Neural progenitor cell (in vitro differentiated cells): Measurements from ENCODE around the gene PYGB. TPM values are rescaled to one million over a fixed set of nuclear protein-coding genes. Genes with fewer than 3 reads are reported as not detected.
A peak's percentile ranks its signal among the peaks of the same experiment; 100 is the strongest.
"Not testable (repeated sequence)": the region's sequence is repeated elsewhere in the genome, so short reads cannot be mapped to it uniquely, and the experiment has no call there.

ENCODE experiments used
- DNase-seq: peaks from one replicate; pipeline ENCODE4 v3.0.0-alpha.2; 2016; ENCODE audit warnings: low spot score
- H2AFZ ChIP-seq: fragments of 200-600 bp; sonication (generic); replicated peaks from 2 replicates; pipeline ENCODE4 v1.6.1; 2016; ENCODE audit warnings: antibody characterized with exemption
- H3F3A ChIP-seq: fragments of 200-600 bp; sonication (generic); 2 replicates; pipeline ENCODE4 v1.6.1; 2016; ENCODE audit warnings: antibody characterized with exemption, low read depth
- H3K27ac ChIP-seq: fragments of 200-600 bp; sonication (generic); 2 replicates; pipeline ENCODE4 v1.5.1; 2016; ENCODE audit warnings: mild to moderate bottlenecking
- H3K27me3 ChIP-seq: fragments of 200-600 bp; sonication (generic); 2 replicates; pipeline ENCODE4 v1.6.1; 2016; ENCODE audit warnings: mild to moderate bottlenecking, moderate library complexity
- H3K36me3 ChIP-seq: fragments of 200-600 bp; sonication (generic); 2 replicates; pipeline ENCODE4 v1.5.1; 2016
- H3K4me1 ChIP-seq: fragments of 200-600 bp; sonication (generic); 2 replicates; pipeline ENCODE4 v1.6.1; 2016; ENCODE audit warnings: mixed run types
- H3K4me2 ChIP-seq: fragments of 200-600 bp; sonication (generic); 2 replicates; pipeline ENCODE4 v1.6.1; 2016
- H3K4me3 ChIP-seq: fragments of 200-600 bp; sonication (generic); 2 replicates; pipeline ENCODE4 v1.5.1; 2016
- H3K79me2 ChIP-seq: fragments of 200-600 bp; sonication (generic); 2 replicates; pipeline ENCODE4 v1.6.1; 2016; ENCODE audit warnings: low read depth
- H3K9ac ChIP-seq: fragments of 200-600 bp; sonication (generic); 2 replicates; pipeline ENCODE4 v1.6.1; 2016
- H3K9me3 ChIP-seq: fragments of 200-600 bp; sonication (generic); 2 replicates; pipeline ENCODE4 v1.5.1; 2016; ENCODE audit warnings: low read depth
- H4K20me1 ChIP-seq: fragments of 200-600 bp; sonication (generic); 2 replicates; pipeline ENCODE4 v1.6.1; 2016; ENCODE audit warnings: low read depth
- H3K27ac Mint-ChIP-seq: 3 replicates; pipeline ENCODE4 v1.8.0; 2021; ENCODE audit warnings: mixed read lengths
- H3K27me3 Mint-ChIP-seq: 2 replicates; pipeline ENCODE4 v1.8.0; 2022; ENCODE audit warnings: low read depth, mild to moderate bottlenecking, inconsistent platforms, moderate library complexity, mixed read lengths; ENCODE audit not compliant: insufficient read depth
- H3K36me3 Mint-ChIP-seq: 3 replicates; pipeline ENCODE4 v1.8.0; 2021; ENCODE audit warnings: mixed read lengths
- H3K4me1 Mint-ChIP-seq: 3 replicates; pipeline ENCODE4 v1.8.0; 2021; ENCODE audit warnings: mixed read lengths
- H3K4me3 Mint-ChIP-seq: 3 replicates; pipeline ENCODE4 v1.8.0; 2021; ENCODE audit warnings: mild to moderate bottlenecking, moderate library complexity, mixed read lengths
- H3K9me3 Mint-ChIP-seq: 3 replicates; pipeline ENCODE4 v1.8.0; 2020; ENCODE audit warnings: mixed read lengths
- EZH2 ChIP-seq: fragments of 200-600 bp; sonication (generic); IDR thresholded peaks from 2 replicates; pipeline ENCODE4 v1.6.1; 2017; ENCODE audit warnings: antibody characterized with exemption, mild to moderate bottlenecking, moderate library complexity
- EZH2phosphoT487 ChIP-seq: fragments of 200-600 bp; sonication (generic); IDR thresholded peaks from 2 replicates; pipeline ENCODE4 v1.6.1; 2017; ENCODE audit warnings: antibody characterized with exemption
- total RNA-seq: library from RNA; depleted of rRNA; stranded (reverse); fragments of >200 nt; gene quantifications from 2 replicates; pipeline ENCODE4 v1.2.3, GENCODE V29; 2015; ENCODE audit warnings: low replicate concordance
- TF ChIP-seq, protein P1 (sequence below): fragments of 200-600 bp; sonication (generic); IDR thresholded peaks from 2 replicates; pipeline ENCODE4 v1.5.1; 2017; ENCODE audit warnings: antibody characterized with exemption, mild to moderate bottlenecking

The PYGB gene
- total RNA-seq, 1 donor from 2014 or later: 40.9 TPM

DNA sequence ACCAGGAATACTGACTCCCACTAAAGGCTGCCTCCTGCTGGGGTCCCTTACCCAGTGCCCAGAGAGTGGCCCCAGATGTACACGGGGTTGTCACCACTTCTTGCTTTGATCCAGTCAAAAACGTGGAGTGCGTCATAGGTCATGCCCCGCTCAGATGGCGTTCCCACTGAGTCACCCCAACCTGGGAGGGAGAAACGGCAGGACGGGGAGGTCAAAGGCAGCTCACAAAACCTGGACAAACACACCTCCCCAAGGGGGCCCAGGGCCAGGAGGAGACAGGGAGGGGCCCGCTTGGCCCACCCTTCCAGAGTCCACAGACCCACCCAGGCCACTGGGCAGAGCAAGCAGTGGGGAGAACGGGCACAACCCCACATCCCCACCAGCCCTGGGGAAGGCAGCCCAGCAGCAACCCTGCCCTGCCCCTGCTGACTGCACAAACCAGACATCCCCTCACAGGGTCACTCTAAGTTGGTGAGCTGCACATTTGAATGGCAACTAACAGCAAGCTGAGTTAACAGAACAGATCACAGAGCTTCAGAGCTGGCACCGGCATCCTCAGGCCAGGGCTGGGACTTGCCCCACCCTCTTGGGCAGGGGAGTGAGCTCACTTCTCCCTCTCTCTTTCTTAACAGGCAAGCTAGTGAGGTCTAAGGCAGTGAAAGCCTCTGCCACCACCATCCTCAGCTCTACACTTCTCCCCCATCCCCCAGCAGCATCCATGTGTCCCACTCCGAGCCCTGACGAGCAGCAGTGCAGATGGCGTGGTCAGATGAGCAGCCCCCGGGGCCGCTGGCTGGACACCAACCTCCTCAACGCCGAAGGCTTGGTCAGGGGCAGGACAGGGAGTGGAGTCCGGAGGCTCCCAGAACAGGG is 61.7 kb downstream of the PYGB start:
- H3K4me3 Mint-ChIP-seq: no peak overlapping the region
- H3K36me3 Mint-ChIP-seq: peaks cover 10% of the 10 kb centered on the region
- Histone ChIP-seq H3F3A (no peaks in the 10 kb centered on the region), H3K27ac (no peak overlapping the region), H3K4me1 (no peaks in the 10 kb centered on the region), H3K36me3 (no peaks in the 10 kb centered on the region), H3K4me3 (no peak overlapping the region), H3K79me2 (no peaks in the 10 kb centered on the region), H3K9me3 (no peaks in the 10 kb centered on the region), H3K4me2 (no peak overlapping the region), H3K9ac (no peak overlapping the region), H3K27me3 (no peaks in the 10 kb centered on the region), H2AFZ (no peak overlapping the region), H4K20me1 (no peaks in the 10 kb centered on the region)
- peaks cover 2% of the 10 kb centered on the region for H3K27me3 Mint-ChIP-seq
- no peak for TF ChIP-seq EZH2
- TF ChIP-seq EZH2phosphoT487: no peak
- TF ChIP-seq, protein P1, sequence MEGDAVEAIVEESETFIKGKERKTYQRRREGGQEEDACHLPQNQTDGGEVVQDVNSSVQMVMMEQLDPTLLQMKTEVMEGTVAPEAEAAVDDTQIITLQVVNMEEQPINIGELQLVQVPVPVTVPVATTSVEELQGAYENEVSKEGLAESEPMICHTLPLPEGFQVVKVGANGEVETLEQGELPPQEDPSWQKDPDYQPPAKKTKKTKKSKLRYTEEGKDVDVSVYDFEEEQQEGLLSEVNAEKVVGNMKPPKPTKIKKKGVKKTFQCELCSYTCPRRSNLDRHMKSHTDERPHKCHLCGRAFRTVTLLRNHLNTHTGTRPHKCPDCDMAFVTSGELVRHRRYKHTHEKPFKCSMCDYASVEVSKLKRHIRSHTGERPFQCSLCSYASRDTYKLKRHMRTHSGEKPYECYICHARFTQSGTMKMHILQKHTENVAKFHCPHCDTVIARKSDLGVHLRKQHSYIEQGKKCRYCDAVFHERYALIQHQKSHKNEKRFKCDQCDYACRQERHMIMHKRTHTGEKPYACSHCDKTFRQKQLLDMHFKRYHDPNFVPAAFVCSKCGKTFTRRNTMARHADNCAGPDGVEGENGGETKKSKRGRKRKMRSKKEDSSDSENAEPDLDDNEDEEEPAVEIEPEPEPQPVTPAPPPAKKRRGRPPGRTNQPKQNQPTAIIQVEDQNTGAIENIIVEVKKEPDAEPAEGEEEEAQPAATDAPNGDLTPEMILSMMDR: no peak
- no peak for DNase-seq
- peaks cover 3% of the 10 kb centered on the region for H3K9me3 Mint-ChIP-seq
- H3K27ac Mint-ChIP-seq: no peak overlapping the region
- H3K4me1 Mint-ChIP-seq: peaks cover 9% of the 10 kb centered on the region

DNA sequence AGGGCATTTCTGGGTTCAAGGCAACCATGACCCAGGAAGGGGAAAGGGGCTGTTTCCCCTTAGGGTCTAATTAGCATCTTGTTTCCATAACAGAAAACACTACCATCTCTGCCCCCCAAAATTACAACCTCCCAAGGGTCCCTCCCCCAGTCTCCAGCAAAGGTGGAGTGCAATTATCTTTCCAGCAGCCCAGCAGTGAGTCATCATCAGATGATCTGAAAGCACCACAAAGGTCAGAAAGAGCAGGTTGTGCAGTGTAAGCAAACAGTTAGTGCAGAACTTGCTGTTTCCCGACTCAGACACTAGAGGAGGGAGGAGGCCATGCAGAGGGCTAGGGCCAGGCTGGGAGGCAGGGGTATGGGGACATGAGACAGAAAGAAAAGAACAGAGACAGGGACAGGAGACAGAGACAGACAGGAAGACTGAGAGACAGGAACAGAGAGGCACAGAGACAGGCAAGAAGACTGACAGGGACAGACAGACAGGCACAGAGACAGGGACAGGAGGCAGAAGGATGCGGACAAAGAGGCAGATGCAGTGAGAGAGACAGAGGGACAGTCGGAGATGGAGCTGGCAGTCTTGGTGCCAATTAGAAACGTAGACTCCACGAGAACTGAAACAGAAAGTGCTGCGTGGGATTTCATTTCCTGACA is 62.5 kb downstream of the PYGB start:
- H3K4me3 Mint-ChIP-seq: no peak overlapping the region
- peak; percentile 30 for DNase-seq
- Histone ChIP-seq H3K36me3 (no peaks in the 10 kb centered on the region), H3K27ac (no peak overlapping the region), H3F3A (no peaks in the 10 kb centered on the region), H3K9me3 (no peaks in the 10 kb centered on the region), H3K4me2 (no peak overlapping the region), H3K27me3 (no peaks in the 10 kb centered on the region), H2AFZ (no peak overlapping the region), H4K20me1 (no peaks in the 10 kb centered on the region), H3K79me2 (no peaks in the 10 kb centered on the region), H3K4me3 (no peak overlapping the region), H3K4me1 (no peaks in the 10 kb centered on the region), H3K9ac (no peak overlapping the region)
- TF ChIP-seq, protein P1: peak; percentile 24
- no peak for TF ChIP-seq EZH2phosphoT487
- H3K4me1 Mint-ChIP-seq: peaks cover 9% of the 10 kb centered on the region
- peaks cover 3% of the 10 kb centered on the region for H3K9me3 Mint-ChIP-seq
- peaks cover 12% of the 10 kb centered on the region for H3K36me3 Mint-ChIP-seq
- H3K27ac Mint-ChIP-seq: peak overlapping the region; percentile 33
- peaks cover 4% of the 10 kb centered on the region for H3K27me3 Mint-ChIP-seq

DNA sequence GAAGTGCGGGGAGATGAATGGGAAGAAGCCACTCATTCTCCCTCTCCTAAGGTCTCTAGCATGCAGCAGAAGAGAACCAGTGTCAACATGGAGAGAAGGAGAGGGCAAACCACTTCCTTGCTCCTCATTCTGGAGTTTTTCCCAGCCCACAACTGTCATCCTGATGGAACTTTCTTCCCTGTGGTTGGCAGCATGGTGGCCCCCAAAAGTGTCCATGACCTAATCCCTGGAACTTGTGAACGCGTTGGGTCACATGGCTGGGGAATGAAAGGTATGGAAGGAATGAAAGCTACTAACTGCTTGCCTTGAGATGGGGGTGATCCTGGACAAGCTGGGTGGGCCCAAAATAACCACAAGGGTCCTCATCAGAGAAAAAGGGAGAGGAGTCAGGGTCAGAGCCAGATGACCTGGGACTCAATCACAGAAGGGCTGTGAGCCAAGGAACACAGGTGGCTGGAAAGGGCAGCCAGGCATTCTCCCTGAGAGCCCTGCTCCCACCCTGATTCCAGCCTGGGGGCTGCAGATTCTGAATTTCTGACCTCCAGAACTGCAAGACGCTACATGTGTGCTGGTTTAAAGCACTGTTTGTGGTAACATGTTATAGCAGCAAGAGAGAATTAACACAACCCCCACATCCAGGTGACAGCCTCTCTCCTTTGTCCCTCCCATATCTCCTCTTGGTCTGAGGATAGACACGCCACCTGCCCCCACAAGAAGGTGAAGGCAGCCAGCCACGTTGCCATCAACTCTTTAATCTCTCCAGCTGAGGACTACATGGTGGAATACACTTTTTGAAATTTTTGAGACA is 63.2 kb downstream of the PYGB start:
- no peak overlapping the region for H2AFZ ChIP-seq

DNA sequence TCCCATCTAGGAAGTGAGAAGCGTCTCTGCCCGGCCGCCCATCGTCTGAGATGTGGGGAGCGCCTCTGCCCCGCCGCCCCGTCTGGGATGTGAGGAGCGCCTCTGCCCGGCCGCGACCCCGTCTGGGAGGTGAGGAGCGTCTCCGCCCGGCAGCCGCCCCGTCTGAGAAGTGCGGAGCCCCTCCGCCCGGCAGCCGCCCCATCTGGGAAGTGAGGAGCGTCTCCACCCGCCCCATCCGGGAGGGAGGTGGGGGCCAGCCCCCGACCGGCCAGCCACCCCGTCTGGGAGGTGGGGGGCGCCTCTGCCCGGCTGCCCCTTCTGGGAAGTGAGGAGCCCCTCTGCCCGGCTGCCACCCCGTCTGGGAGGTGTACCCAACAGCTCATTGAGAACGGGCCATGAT is 64.8 kb downstream of the PYGB start:
- not testable (repeated sequence) for H3K36me3 ChIP-seq, H3K27me3 Mint-ChIP-seq, H3F3A ChIP-seq, H2AFZ ChIP-seq, H3K79me2 ChIP-seq, DNase-seq, H3K27ac Mint-ChIP-seq, H3K9me3 ChIP-seq, H3K27me3 ChIP-seq, H3K9ac ChIP-seq, H3K4me1 ChIP-seq, H3K27ac ChIP-seq, H3K4me2 ChIP-seq, H3K4me3 ChIP-seq, H3K4me3 Mint-ChIP-seq, H4K20me1 ChIP-seq, H3K9me3 Mint-ChIP-seq
- H3K36me3 Mint-ChIP-seq: peaks cover 13% of the 10 kb centered on the region
- peaks cover 12% of the 10 kb centered on the region for H3K4me1 Mint-ChIP-seq

More for the DNA sequence above, 63.2 kb downstream of the PYGB start:
- Mint-ChIP-seq H3K9me3 (peaks cover 3% of the 10 kb centered on the region), H3K27me3 (peaks cover 4% of the 10 kb centered on the region), H3K4me3 (no peak overlapping the region), H3K27ac (no peak overlapping the region), H3K4me1 (peaks cover 9% of the 10 kb centered on the region), H3K36me3 (peaks cover 12% of the 10 kb centered on the region)
- no peaks in the 10 kb centered on the region for H3K27me3 ChIP-seq
- no peaks in the 10 kb centered on the region for H3K79me2 ChIP-seq
- H3K9me3 ChIP-seq: no peaks in the 10 kb centered on the region
- H3K9ac ChIP-seq: no peak overlapping the region
- no peaks in the 10 kb centered on the region for H3K36me3 ChIP-seq
- H3K4me1 ChIP-seq: no peaks in the 10 kb centered on the region
- H4K20me1 ChIP-seq: no peaks in the 10 kb centered on the region
- no peak for DNase-seq
- no peak overlapping the region for H3K4me3 ChIP-seq
- H3K4me2 ChIP-seq: no peak overlapping the region
- H3F3A ChIP-seq: no peaks in the 10 kb centered on the region
- H3K27ac ChIP-seq: no peak overlapping the region
- TF ChIP-seq EZH2 (no peak), EZH2phosphoT487 (no peak)
- TF ChIP-seq, protein P1: no peak
